HG03565 (cell line): ENCODE measurements around the gene LRMDA.
A peak's percentile ranks its signal among the peaks of the same experiment; 100 is the strongest.
"Not testable (repeated sequence)": the region's sequence is repeated elsewhere in the genome, so short reads cannot be mapped to it uniquely, and the experiment has no call there.

Experiments
- ATAC-seq: cut with Tn5 transposase; IDR thresholded peaks from one replicate; pipeline ENCODE4 v1.9.1; 2021; ENCODE audit warnings: mild to moderate bottlenecking, moderate library complexity; ENCODE audit not compliant: unreplicated experiment

Gene LRMDA

DNA sequence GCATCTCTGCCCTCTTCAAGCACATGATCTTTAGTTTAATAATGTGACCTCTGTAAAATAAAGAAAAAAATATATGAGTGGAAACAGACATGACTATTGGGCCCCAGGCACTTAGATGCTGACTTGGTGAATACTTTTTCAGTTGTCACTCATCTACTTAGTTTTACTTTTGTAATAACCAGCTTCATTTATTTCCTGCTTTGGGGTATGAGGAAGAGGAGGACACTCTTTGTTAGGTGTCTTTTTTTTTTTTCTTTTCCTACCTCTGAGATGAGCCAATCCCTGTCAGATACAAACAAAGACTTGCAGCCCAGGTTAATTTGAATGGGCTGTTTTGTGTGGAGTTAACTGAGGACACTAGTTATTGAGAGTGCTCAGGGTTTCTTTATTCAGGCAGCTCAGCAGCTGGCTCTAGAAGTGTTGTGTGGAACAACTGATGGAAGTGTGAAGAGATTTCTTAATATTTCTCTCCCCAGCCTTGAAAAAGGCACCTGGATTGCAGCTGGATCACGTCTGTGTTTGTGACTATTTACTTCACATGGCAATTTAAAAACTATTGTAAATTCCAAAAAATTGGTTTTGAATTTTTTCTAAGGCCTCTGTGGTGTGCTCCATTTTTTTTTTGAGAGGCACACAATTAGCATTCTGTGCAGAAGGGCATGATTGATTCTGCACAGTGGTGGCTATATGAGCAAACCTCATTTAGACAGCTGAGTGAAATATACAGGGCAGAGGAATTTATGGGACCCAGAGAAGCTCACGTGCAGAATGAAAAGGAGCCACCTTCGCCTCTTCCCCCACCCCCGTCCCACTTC is 333.8 kb downstream of the LRMDA start:
- no peak for ATAC-seq

DNA sequence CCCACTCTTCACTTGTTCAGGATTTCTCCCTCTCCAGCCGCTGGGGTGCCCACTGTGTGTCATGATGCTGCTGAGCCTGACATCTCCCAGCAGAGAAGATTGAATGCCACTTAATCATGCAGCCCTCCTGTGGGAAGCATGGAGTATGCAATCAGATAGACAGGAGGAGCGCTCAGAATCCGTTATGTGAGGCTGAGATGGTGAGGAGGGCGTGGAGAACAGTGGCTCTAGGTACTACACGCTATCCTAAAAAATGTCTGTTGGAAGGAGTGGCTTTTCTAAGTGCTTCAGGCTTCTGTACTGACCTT is 334.3 kb downstream of the LRMDA start:
- ATAC-seq: no peak

DNA sequence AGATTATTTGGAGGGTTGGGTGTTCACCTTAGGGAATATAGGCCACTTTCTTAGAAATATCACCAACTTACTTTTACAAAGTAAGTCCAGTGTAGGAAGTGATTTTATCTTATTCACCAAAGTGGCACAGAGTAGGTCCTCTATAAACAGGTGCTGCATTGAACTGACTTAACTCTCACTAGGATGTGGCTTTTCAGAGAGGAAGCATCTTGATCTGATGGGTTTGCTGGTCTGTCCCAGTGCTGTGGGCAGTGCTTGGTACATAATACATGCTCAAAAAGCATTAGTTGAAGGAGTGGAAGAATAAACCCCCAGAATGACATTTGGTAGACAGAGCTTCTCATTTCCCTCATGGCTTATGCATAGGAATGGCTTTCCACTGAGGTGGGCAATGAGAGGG is 334.7 kb downstream of the LRMDA start:
- no peak for ATAC-seq

DNA sequence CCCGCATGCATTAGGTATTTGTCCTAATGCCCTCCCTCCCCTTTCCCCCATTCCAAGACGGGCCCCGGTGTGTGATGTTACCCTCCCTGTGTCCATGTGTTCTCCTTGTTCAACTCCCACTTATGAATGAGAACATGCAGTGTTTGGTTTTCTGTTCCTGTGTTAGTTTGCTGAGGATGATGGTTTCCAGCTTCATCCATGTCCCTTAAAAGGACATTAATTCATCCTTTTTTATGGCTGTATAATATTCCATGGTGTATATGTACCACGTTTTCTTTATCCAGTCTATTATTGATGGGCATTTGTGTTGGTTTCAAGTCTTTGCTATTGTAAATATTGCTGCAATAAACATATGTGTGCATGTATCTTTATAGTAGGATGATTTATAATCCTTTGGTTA is 335.3 kb downstream of the LRMDA start:
- ATAC-seq: not testable (repeated sequence)

DNA sequence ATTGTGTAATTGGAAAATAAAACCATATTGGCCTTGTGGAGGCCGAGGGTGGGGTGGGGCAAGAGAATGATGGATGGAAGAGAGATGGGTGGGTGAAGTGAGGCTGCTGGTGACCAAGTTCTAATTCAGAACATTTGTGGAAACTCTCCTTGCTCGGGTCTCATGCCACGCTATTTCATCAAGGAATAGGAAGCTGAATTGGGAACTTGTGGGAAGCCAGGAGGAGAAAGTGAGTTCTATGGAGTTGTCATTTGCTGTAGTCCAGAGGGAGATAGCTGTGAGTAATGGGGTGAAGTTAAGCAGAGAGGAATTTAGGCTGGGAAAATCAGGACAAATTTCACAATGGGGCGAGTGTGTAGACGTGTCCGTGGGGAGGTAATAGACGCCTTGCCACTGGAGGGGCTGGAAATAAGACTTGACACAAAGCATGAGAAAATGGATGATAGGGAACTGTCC is 339.2 kb downstream of the LRMDA start:
- no peak for ATAC-seq

DNA sequence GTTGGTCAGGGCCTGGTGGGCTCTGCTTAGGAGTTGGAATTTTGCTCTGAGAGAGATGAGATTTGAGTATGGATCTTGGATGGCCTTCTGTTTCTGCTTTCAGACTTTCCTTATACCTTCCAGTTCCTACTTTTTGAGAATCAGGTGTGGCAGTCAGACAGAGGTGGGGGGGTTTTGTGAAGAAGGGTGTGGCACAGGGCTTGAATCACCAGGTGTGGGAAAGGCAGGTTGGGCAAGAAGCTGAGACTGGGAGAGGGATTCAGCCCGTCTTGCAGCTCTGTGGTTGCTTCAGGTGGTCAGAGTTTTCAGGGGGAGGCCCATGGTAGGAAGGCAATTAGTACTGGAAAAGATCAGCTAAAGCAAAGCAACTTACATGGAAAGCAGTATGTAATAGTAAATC is 340.2 kb downstream of the LRMDA start:
- no peak for ATAC-seq

DNA sequence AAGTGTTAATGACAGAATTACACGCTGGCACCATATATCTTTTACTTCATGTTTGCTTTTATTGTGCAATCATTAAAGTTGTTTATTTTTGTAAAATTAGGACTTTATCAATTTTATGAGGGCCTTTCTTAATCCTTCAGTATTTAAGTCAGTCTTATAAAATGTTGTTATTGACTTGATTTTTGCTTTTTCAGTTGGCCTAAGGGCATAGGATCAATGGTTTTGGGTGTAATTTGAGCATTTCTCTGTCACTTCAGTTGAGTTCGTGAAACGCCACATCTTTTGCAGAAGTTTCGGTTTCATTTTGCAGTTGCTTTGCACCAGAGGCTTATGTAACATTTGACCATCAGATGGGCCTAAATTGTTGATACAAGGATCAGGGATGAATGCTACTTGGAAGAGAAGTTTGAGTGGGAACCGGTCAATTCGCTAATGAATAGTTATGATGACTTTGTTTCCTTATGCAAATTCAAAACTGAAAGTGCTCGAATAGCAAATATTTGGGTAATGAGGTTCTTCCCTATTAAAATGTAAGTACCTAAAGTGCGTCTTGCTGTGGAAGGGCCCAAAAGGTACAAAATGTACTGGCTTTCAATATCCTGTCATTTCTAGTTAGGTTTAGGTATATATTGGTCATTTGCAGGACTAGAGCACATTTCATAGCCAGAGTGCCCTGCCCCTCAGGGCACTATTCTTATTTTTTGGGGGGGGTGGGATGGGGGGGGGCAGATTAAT is 340.9 kb downstream of the LRMDA start:
- peak; percentile 77 for ATAC-seq

DNA sequence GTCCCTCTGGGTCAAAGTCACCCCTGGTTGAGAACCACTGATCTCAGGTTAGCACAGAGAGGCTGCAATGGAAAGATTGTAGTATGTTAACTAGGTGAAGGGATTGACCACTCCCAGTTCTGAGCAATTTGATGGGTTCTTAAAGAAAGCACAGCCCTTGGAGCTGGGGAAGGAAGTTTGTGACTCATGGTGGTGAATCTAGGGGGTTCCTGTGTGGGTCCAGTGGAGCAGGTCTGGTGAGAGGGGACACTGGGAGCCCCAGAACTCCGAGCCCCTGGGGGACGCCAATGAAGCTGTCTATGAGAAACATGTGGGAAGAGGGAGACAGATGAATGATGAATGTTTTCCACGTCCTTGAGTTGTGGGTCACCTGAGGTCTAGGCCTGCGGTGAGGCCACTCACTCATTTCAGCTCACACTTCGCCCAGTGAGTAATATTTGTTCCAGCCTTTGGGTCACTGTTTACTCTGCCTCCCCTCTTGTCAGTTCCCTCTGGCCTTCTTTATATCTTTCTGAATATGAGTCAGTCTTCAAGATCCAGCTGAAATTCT is 341.9 kb downstream of the LRMDA start:
- no peak for ATAC-seq

DNA sequence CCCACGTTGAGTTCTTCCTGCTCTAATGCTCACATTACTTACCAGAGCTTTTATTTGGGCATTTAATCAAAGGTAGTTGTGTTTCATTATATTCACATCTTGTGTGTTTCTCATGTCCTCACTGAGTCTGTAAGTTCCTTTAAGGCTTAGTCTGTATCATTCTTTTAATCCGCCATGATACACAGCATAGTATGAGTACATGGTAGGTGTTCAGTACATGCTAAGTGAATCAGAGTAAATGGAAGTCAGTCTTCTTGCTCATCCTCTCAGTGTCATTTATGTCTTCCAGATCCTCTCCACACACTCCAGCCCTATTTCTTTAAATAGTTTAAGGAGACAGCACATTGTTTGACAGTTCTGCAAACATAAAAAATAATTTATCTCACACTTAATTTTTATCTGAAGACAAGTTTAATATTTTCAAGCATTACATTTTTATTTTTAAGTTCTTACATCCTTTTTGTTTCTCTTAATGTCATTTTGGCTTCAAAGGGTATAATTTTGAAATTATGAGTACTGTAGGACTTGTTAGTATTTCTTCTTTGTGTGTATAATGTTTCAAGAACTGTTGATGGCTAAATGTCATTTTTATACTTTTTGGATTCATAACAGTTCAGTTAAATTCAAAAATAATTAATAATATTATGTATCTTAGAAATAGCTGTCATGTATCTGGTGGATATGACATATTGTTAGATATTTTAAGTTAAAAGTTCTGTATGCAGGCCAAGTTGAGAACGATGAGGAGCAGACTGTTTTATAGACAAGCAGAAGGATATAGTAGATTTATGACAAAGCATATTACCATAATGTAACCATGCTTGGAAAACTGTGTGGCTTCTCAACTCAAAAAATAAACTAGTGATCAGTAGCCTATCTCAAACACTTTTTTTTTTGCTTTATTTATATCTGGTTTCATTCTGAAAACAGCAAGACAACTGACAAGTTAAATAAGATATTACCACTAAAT is 342.7 kb downstream of the LRMDA start:
- ATAC-seq: no peak

DNA sequence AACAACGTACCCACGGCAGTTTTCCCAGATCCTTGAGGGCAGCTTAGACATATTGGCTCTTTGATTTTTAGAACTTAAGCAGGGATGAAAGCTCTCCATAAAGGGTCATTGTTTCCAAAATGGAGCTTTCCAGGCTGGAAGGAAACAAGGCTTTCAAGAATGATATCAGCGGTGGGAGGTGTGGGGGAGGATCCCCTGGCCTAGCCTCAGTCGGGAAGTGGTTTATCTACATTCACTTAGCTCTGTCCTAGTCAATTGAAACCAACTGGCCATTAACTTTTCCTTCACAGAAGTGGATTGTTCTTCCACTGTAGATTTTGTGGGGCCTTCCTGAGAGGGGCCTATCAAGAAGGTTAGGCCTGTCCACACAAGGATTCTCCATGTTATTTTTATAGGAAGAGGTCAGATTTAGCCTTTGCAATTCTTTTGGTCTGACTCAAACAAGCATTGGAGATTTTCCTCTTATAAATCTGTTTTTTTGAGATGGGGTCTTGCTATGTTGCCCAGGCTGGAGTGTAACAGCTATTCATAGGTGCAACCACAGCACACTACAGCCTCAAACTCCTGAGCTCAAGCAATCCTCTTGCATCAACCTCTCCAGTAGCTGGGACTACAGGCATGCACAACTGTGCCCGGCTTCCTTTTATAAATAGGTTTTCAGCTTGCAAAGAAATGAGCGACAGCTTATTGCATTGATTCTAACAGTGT is 343.5 kb downstream of the LRMDA start:
- ATAC-seq: no peak

DNA sequence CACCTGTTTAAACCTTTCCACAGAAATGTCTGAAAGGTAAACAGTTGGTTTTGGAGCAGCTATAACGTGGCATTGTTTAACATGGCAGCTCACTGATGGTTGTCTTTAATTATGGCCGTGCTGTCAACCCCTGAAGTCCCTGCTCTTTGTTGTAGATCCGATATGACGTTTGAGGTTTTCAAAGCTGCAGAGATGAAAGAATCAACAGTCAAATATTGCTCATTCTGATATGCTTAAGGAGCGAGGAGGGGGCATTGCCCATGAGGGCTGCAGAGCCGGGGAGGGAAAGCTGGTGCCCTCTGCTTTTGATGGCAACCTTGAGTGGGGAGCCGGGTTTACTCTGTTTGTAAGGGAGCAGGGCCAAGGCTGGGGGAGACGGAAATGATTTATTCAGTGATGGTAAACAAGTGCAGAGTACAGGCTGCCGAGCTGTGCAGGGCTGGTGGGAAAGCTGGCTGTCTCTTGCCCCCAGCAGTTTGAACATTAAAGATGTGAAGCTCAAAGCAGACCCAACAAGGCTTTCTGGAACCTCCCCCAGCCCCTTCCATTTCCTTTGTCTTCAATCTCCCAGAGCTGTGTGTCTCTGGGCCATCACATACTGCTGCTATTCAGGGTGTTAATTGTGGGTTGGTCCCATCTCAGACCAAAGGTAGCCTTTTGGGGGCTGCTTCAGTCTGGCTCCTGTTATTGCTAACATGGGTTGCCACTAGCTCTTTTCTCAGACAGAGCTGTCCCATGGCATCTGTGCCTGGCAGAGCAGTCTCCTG is 345.5 kb downstream of the LRMDA start:
- ATAC-seq: no peak

DNA sequence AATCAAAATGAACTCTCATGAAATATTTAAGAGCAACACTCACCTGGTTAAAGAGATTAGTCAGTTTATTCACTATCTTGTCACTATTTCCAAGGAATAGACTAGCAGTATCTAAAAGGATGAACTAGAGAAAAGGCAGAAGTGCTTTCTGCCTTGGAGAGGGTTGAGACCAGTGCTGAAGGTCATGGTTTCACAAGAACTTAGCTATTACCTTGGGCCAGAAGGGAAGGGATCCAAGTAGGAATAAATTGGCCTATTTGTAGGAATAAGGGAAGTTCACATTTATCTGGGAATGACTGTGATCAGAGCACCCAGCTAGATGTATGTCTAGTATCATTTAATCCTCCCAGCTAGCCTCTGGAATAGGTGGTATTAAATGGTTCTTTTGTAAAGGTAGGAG is 347.2 kb downstream of the LRMDA start:
- no peak for ATAC-seq

DNA sequence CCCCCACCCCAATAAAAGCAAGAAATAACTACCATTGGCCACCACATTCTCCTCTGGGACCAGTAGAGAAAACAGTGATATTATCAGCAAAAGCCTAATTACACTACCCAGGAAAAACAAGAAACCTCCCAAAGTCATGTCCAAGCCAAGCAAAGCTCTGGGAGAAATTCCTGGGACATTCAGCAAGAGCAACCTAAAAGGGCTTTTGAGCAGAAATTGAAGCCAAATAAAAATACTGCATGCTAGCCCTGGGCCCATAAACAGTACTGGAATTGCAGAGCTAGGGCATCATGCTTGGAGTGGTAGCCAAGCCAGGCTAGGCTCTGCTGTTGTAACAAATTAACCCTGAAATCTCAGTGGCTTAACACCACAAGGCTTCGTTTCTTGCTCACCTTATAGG is 347.9 kb downstream of the LRMDA start:
- ATAC-seq: no peak

DNA sequence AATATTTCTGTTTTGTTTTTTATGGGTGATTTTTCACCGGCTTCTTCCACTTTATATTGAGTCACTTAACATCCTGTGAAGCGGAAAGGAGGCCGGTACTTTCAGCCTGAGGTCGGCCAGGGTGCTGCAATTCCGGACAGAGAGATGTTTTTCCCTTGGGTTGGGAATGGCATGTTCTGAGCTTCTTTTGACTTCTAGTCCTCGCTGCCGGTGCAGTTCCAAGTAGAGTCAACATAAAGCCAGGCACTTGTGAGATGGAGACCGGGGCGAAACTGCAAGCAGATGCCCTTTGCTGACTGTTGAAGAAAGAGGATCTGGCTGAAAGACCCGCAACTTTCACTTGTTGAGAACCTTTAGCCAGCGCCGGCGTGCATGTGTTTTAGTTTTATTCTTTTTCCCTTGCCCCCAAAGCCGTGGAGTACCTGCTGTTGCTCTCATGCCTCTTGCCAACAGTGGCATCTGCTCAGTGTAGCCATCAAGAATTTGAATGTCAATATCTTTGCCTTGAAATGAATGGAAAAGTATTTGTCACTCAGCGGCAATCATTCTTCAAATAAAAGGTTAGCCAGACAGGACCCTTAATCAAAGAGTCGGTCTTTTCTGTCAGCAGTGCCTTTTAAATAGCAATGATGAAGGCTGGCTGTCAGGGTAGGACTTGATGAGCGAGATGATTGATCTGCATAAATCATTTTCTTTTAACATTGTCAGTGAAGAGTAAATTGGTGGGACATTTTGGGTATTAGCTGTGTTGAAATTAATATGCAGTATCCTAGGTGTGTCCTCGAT is 351.2 kb downstream of the LRMDA start:
- ATAC-seq: no peak

DNA sequence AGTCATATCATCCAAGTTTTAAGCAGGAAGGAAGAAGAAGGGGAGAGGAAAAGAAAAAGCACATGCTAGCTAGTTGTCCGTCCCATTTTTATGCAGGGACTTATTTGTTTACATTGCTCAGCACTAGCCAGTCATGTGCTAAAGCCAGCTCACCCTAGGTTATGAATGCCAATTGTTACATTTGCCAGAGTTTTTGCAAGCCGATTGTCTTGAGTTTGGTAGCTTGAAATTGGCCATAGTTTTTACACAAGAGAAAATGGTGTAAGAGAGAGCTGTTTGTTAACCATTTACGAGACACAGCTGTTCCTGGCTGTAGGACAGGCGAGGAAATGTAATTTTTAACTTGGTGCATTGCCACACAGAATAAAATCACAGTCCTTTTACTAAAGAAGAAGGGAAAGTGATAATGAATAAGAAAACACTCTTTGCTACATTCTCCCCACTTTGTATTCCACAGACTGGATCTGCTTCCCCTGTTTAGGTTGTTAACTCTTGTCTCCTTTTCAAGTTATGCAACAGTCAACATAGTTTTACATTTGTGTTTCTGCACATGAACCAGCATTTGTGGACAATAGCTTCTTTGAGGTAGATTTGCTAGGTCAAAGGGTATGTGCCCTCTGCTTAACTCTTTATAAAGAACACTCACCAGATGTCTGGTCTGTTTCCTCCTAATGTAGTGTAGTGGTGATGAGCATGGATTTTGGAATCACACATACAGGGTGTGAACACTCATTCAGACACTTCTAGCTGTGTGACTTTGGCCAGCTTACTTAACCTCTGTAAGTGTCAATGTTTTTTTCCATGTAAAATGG is 357.2 kb downstream of the LRMDA start:
- ATAC-seq: no peak

DNA sequence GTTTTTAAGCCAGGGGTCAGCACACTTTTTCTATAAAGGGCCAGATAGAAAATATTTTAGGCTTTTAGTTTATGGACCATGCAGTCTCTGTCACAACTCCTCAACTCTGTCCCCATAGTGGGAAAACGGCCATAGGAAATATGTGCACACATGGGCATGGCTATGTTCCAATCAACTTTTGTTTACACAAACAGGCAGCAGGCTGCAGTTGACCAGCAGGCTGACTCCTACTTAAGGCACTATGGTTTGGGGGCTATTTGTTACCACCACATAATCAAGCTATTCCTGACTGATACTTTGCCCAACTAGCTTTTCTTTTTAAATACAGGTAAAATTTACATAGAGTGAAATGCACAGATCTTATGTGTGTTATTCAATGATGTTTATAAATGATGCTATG is 362.4 kb downstream of the LRMDA start:
- no peak for ATAC-seq

DNA sequence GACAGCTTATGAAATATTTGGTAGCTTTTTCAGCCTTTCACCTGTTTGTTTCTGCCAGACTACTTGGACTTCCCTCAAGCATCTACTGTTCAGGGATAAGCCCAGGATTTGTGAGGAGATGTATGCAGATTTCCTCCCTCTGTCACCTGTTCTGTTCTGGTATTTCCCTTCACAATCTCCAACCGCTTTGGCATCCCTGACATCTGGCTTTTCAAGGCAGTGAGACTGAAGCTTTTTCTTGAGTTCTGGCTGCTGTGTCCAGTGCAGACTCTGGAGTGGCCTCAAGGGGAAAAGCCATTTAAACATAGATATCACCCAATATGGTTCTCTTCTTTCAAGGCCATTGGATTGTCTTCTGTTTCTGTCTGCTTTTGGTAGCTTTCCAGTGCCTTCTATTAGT is 369.7 kb downstream of the LRMDA start:
- ATAC-seq: no peak

DNA sequence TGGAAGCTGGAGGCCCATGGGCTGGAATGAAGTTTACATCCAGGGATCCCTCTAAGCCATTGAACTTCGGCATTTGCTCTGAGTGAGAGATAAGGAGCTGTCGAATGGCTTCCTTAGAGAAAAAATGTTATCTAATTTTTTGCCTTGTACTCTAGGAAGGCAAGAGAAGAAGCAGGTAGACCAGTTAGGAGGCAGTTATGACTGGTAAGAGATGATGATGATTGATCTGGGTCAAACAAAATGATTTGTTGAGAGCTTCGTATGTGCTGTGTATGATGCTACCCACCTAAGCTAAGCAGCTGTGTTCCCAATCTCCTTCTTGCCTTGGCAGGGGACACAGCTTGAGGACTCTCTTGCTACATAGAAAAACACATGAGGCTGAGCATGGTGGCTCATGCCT is 370.2 kb downstream of the LRMDA start:
- ATAC-seq: no peak
